ENCODE results near the gene PRKG1.

The PRKG1 gene

DNA sequence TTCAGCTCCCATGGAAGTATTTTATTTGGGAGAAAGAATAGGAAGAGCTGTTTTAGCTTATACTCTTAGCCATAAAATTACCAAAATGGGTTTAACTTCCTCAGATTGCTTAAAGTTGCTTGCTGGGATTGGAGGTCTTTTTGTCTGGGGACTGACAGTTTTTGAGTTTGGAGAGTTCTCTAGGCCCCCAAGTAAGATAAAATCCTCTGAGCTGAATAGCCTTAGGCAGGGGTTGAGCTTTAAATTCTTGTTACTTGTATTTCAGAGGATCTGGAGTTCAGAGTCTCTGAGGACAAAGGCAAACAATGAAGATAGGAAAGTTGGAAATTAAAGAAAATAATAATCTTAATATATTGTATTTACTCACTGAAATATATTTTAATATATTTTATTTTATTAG is 945.4 kb downstream of the PRKG1 start:
- no peak overlapping the region for H3K18ac ChIP-seq (ENCODE audit: low read length)
- peak overlapping the region; percentile 50 for H2AFZ ChIP-seq (ENCODE audit: low read length)
- no peak overlapping the region for H2BK5ac ChIP-seq (ENCODE audit: low read length)
- H3K14ac ChIP-seq (ENCODE audit: low read length), result no peak overlapping the region
- H3K9me3 ChIP-seq (replicated peaks in 1 of 2; ENCODE audit: control insufficient read depth in 2 of 2, insufficient read depth in 1 of 2, low read depth in 1 of 2, low read length in 2 of 2), result peaks cover 0 to 3% of the 10 kb centered on the region in 2 donors
- no peak overlapping the region for H4K8ac ChIP-seq (ENCODE audit: low read depth, low read length)
- no peak overlapping the region for H3K4ac ChIP-seq (ENCODE audit: low read length)
- no peak overlapping the region for H3K9ac ChIP-seq (ENCODE audit: low read depth, low read length, poor library complexity)
- H3K27ac ChIP-seq (replicated peaks; ENCODE audit: low read length), result peak overlapping the region; percentile 83
- H3K23ac ChIP-seq (ENCODE audit: low read depth, low read length, poor library complexity), result no peak overlapping the region
- no peak overlapping the region for H4K91ac ChIP-seq (ENCODE audit: low read depth, low read length, poor library complexity)
- H3K4me2 ChIP-seq (ENCODE audit: insufficient read depth, low read length, poor library complexity, severe bottlenecking), result no peak overlapping the region
- no peak overlapping the region for H2BK120ac ChIP-seq (ENCODE audit: low read depth, low read length)
- peaks cover 7 to 9% of the 10 kb centered on the region in 2 donors for H3K4me1 ChIP-seq (ENCODE audit: control insufficient read depth in 2 of 2, insufficient read depth in 1 of 2, low read depth in 1 of 2, low read length in 2 of 2)
- no peak overlapping the region for H2BK15ac ChIP-seq (ENCODE audit: low read length)
- no peak overlapping the region for H2AK5ac ChIP-seq (ENCODE audit: low read depth, low read length)
- no peaks in the 10 kb centered on the region for H3K27me3 ChIP-seq (ENCODE audit: control insufficient read depth in 3 of 3, insufficient read depth in 3 of 3, low read depth in 1 of 3, low read length in 3 of 3)
- no peak for DNase-seq (ENCODE audit: low spot score)
- peaks cover 0 to 2% of the 10 kb centered on the region in 2 donors for H3K36me3 ChIP-seq (replicated peaks in 1 of 2; ENCODE audit: control insufficient read depth in 2 of 2, insufficient read depth in 2 of 2, low read length in 2 of 2)
- no peak overlapping the region for H2BK12ac ChIP-seq (ENCODE audit: low read length)
- H3K79me1 ChIP-seq (ENCODE audit: low read depth, low read length), result no peaks in the 10 kb centered on the region
- no peak overlapping the region for H3K4me3 ChIP-seq (ENCODE audit: low read length in 2 of 2)

DNA sequence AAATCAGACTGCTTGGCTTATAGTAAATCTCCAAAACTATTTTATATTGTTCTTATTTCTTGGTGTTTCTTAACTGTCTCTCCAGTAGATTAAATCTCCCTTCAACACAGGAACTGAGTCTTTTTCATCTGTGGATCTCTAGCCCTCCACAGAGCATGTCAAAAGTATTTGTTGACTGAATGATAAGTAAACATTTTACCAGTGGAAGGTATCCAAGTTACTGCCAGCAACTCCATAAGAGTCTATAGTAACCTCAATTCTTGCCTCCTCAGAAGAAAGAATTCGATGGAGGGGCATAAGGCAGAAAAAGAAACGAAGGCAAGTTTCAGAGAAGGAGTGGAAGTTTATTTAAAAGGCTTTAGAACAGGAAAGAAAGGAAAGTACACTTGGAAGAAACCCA is 945.9 kb downstream of the PRKG1 start:
- H2AFZ ChIP-seq (ENCODE audit: low read length), result peak overlapping the region; percentile 35
- H3K27ac ChIP-seq (replicated peaks; ENCODE audit: low read length), result no peak overlapping the region
- peaks cover 0 to 2% of the 10 kb centered on the region in 2 donors for H3K36me3 ChIP-seq (replicated peaks in 1 of 2; ENCODE audit: control insufficient read depth in 2 of 2, insufficient read depth in 2 of 2, low read length in 2 of 2)
- H4K8ac ChIP-seq (ENCODE audit: low read depth, low read length), result no peak overlapping the region
- H3K9me3 ChIP-seq (replicated peaks in 1 of 2; ENCODE audit: control insufficient read depth in 2 of 2, insufficient read depth in 1 of 2, low read depth in 1 of 2, low read length in 2 of 2), result peaks cover 0 to under 1% of the 10 kb centered on the region in 2 donors
- H4K91ac ChIP-seq (ENCODE audit: low read depth, low read length, poor library complexity), result no peak overlapping the region
- no peak overlapping the region for H2BK5ac ChIP-seq (ENCODE audit: low read length)
- H3K4me3 ChIP-seq (ENCODE audit: low read length in 2 of 2), result no peak overlapping the region
- H2BK120ac ChIP-seq (ENCODE audit: low read depth, low read length), result no peak overlapping the region
- no peak overlapping the region for H2BK12ac ChIP-seq (ENCODE audit: low read length)
- H3K14ac ChIP-seq (ENCODE audit: low read length), result no peak overlapping the region
- no peaks in the 10 kb centered on the region for H3K27me3 ChIP-seq (ENCODE audit: control insufficient read depth in 3 of 3, insufficient read depth in 3 of 3, low read depth in 1 of 3, low read length in 3 of 3)
- no peak overlapping the region for H3K4ac ChIP-seq (ENCODE audit: low read length)
- H3K9ac ChIP-seq (ENCODE audit: low read depth, low read length, poor library complexity), result no peak overlapping the region
- DNase-seq (ENCODE audit: low spot score), result no peak
- no peaks in the 10 kb centered on the region for H3K79me1 ChIP-seq (ENCODE audit: low read depth, low read length)
- H3K23ac ChIP-seq (ENCODE audit: low read depth, low read length, poor library complexity), result no peak overlapping the region
- H2AK5ac ChIP-seq (ENCODE audit: low read depth, low read length), result no peak overlapping the region
- no peak overlapping the region for H3K4me2 ChIP-seq (ENCODE audit: insufficient read depth, low read length, poor library complexity, severe bottlenecking)
- no peak overlapping the region for H2BK15ac ChIP-seq (ENCODE audit: low read length)
- WGBS, 2 donors (ENCODE audit: extremely low coverage in 2 of 2, insufficient read length in 2 of 2, insufficient replicate concordance in 1 of 2), result no CpG with 5 or more reads among the region's 2 CpGs
- peaks cover 7 to 9% of the 10 kb centered on the region in 2 donors for H3K4me1 ChIP-seq (ENCODE audit: control insufficient read depth in 2 of 2, insufficient read depth in 1 of 2, low read depth in 1 of 2, low read length in 2 of 2)
- H3K18ac ChIP-seq (ENCODE audit: low read length), result no peak overlapping the region

DNA sequence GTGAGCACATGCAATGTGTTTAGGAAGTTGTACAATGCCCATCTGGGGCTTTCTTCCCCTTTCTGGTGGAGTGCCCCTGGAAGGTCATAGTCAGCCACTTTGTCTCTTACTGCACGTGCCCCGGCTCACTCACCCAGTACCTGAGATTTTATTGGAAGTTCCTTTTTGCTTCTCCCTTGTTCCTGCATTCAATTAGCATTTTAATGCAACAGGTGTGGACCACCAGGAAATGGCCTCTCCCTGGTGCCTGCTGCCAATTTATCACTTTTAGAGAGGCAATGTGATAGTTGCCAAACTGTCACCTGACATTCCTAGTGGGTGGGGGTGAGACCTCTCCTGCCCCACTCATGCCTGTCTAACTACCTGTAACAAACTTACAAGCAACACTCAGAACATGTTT is 946.4 kb downstream of the PRKG1 start:
- no peaks in the 10 kb centered on the region for H3K9me3 ChIP-seq (replicated peaks in 1 of 2; ENCODE audit: control insufficient read depth in 2 of 2, insufficient read depth in 1 of 2, low read depth in 1 of 2, low read length in 2 of 2)
- no peak overlapping the region for H3K14ac ChIP-seq (ENCODE audit: low read length)
- no peak for DNase-seq (ENCODE audit: low spot score)
- no peak overlapping the region for H2BK5ac ChIP-seq (ENCODE audit: low read length)
- H2BK12ac ChIP-seq (ENCODE audit: low read length), result no peak overlapping the region
- H3K18ac ChIP-seq (ENCODE audit: low read length), result no peak overlapping the region
- H4K8ac ChIP-seq (ENCODE audit: low read depth, low read length), result no peak overlapping the region
- peaks cover 0 to 2% of the 10 kb centered on the region in 2 donors for H3K36me3 ChIP-seq (replicated peaks in 1 of 2; ENCODE audit: control insufficient read depth in 2 of 2, insufficient read depth in 2 of 2, low read length in 2 of 2)
- H2BK120ac ChIP-seq (ENCODE audit: low read depth, low read length), result no peak overlapping the region
- peak overlapping the region; percentile 7 for H3K27ac ChIP-seq (replicated peaks; ENCODE audit: low read length)
- no peak overlapping the region for H2AFZ ChIP-seq (ENCODE audit: low read length)
- no CpG with 5 or more reads among the region's 2 CpGs for WGBS, 2 donors (ENCODE audit: extremely low coverage in 2 of 2, insufficient read length in 2 of 2, insufficient replicate concordance in 1 of 2)
- H3K4me3 ChIP-seq (ENCODE audit: low read length in 2 of 2), result no peak overlapping the region
- H2BK15ac ChIP-seq (ENCODE audit: low read length), result no peak overlapping the region
- H3K4me2 ChIP-seq (ENCODE audit: insufficient read depth, low read length, poor library complexity, severe bottlenecking), result no peak overlapping the region
- no peak overlapping the region for H3K4ac ChIP-seq (ENCODE audit: low read length)
- H2AK5ac ChIP-seq (ENCODE audit: low read depth, low read length), result no peak overlapping the region
- peaks cover 7 to 9% of the 10 kb centered on the region in 2 donors for H3K4me1 ChIP-seq (ENCODE audit: control insufficient read depth in 2 of 2, insufficient read depth in 1 of 2, low read depth in 1 of 2, low read length in 2 of 2)
- H3K9ac ChIP-seq (ENCODE audit: low read depth, low read length, poor library complexity), result no peak overlapping the region
- H4K91ac ChIP-seq (ENCODE audit: low read depth, low read length, poor library complexity), result no peak overlapping the region
- H3K27me3 ChIP-seq (ENCODE audit: control insufficient read depth in 3 of 3, insufficient read depth in 3 of 3, low read depth in 1 of 3, low read length in 3 of 3), result no peaks in the 10 kb centered on the region
- no peaks in the 10 kb centered on the region for H3K79me1 ChIP-seq (ENCODE audit: low read depth, low read length)
- no peak overlapping the region for H3K23ac ChIP-seq (ENCODE audit: low read depth, low read length, poor library complexity)

DNA sequence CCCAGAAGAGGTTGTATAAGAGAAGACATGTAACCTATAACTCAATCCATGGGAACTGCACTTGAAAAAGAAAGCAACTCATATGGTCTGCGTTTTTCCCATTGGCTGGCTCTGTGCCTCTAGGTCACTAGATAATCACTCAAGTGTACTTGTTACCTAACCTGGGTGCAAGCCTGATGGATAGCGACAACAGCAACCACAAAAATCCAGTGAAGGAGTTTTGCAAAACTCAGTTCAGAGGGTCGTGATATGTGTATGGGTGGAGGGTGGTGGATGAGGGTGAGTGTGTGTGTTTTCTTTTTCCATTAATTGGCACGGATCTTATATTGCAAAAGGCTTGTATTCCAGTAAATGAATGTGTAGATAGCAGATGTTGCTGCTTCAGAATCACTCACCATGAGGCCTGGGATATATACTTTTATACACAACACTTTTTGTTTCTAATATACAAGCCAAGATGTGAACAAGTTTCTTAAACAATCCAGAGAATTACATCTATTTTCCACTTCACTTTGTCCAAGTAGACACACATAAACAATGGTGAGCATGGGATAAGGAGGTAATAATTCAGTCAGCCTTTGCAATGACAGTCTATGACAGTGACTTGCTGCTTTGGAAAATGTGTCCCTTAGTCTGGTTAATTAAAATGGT is 952.9 kb downstream of the PRKG1 start:
- Histone ChIP-seq H3K79me1 (ENCODE audit: low read depth, low read length) (no peaks in the 10 kb centered on the region), H4K91ac (ENCODE audit: low read depth, low read length, poor library complexity) (no peak overlapping the region), H2AFZ (ENCODE audit: low read length) (no peak overlapping the region), H3K9ac (ENCODE audit: low read depth, low read length, poor library complexity) (no peak overlapping the region), H2BK120ac (ENCODE audit: low read depth, low read length) (no peak overlapping the region), H3K4me1 (ENCODE audit: control insufficient read depth in 2 of 2, insufficient read depth in 1 of 2, low read depth in 1 of 2, low read length in 2 of 2) (no peaks in the 10 kb centered on the region), H3K9me3 (replicated peaks in 1 of 2; ENCODE audit: control insufficient read depth in 2 of 2, insufficient read depth in 1 of 2, low read depth in 1 of 2, low read length in 2 of 2) (no peaks in the 10 kb centered on the region), H3K27ac (replicated peaks; ENCODE audit: low read length) (no peak overlapping the region), H2BK5ac (ENCODE audit: low read length) (no peak overlapping the region), H3K27me3 (ENCODE audit: control insufficient read depth in 3 of 3, insufficient read depth in 3 of 3, low read depth in 1 of 3, low read length in 3 of 3) (no peaks in the 10 kb centered on the region), H3K14ac (ENCODE audit: low read length) (no peak overlapping the region), H3K36me3 (replicated peaks in 1 of 2; ENCODE audit: control insufficient read depth in 2 of 2, insufficient read depth in 2 of 2, low read length in 2 of 2) (no peaks in the 10 kb centered on the region), H2BK12ac (ENCODE audit: low read length) (no peak overlapping the region), H3K18ac (ENCODE audit: low read length) (no peak overlapping the region), H3K4ac (ENCODE audit: low read length) (no peak overlapping the region), H3K4me3 (ENCODE audit: low read length in 2 of 2) (no peak overlapping the region), H3K4me2 (ENCODE audit: insufficient read depth, low read length, poor library complexity, severe bottlenecking) (no peak overlapping the region), H2AK5ac (ENCODE audit: low read depth, low read length) (no peak overlapping the region), H3K23ac (ENCODE audit: low read depth, low read length, poor library complexity) (no peak overlapping the region), H2BK15ac (ENCODE audit: low read length) (no peak overlapping the region), H4K8ac (ENCODE audit: low read depth, low read length) (no peak overlapping the region)
- WGBS, 2 donors (ENCODE audit: extremely low coverage in 2 of 2, insufficient read length in 2 of 2, insufficient replicate concordance in 1 of 2), result no CpG with 5 or more reads among the region's 4 CpGs
- no peak for DNase-seq (ENCODE audit: low spot score)
